Measurements from ENCODE around the gene PAPPA2. TPM values are rescaled to one million over a fixed set of nuclear protein-coding genes. Genes with fewer than 3 reads are reported as not detected.

The PAPPA2 gene
- total RNA-seq, 1 donor from 2014 or later = 2.4 TPM

- no peak for DNase-seq (ENCODE audit: low spot score)
These were observed 339.3 kb downstream of the PAPPA2 start for GRCh38 chr1:176802316-176802715.

DNA sequence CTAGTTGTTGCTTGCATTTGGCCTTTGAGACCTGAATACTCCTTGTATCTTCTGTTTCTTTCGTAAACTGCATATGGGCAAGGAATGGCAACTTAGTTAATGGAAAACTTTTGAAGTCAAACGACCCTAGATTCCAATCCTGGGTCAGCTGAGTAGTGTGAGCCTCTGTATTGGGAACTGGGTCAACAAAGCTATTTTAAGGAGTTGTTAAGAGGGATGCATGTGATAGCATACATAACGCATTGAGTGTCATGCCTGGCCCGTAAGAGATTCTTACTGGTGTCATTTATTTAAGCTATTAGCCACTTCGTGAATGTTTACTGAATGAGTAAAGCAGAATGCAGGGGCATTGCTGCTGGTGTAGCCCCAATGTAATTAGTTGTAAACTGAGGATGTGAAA, 340.1 kb downstream of the PAPPA2 start:
- DNase-seq (ENCODE audit: low spot score) = no peak

DNA sequence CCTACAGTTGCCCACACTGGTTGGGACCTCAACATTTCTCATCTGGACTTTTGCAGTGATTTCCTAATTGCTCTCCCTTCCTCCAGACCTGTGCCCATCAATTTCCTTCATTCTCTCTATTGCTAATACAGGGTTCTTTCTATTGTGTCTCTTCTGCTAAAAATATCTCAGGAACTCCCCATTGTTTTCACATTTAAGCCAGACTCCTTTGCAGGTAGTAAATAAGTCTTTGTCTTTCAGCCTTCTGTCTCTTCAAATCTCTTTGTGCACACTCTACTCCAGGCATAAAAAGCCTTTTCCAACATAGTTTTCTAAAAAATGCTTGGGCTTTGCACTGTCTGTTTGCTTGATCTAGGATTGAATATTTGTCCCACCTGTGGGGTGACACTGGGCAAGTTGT, 340.6 kb downstream of the PAPPA2 start:
- DNase-seq (ENCODE audit: low spot score) = no peak

DNA sequence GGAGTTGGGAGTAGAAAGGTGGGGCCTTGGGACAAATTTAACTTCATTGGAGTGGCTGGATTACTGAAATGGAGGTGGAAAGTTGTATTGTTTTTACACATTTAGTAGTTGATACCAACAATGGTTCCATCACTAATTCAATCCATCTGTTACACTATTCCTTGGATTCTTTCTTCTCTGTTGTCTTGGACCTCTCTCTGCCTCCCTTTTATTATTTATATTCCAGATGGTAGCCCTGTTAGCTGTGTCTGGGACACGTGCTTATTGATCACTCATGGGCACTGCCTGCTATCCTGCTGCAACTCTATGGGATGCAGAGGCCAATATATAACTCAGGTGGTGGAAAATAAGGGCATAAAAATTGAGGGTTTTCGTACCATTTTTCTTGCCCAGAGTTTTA, 346.3 kb downstream of the PAPPA2 start:
- DNase-seq (ENCODE audit: low spot score) = no peak

DNA sequence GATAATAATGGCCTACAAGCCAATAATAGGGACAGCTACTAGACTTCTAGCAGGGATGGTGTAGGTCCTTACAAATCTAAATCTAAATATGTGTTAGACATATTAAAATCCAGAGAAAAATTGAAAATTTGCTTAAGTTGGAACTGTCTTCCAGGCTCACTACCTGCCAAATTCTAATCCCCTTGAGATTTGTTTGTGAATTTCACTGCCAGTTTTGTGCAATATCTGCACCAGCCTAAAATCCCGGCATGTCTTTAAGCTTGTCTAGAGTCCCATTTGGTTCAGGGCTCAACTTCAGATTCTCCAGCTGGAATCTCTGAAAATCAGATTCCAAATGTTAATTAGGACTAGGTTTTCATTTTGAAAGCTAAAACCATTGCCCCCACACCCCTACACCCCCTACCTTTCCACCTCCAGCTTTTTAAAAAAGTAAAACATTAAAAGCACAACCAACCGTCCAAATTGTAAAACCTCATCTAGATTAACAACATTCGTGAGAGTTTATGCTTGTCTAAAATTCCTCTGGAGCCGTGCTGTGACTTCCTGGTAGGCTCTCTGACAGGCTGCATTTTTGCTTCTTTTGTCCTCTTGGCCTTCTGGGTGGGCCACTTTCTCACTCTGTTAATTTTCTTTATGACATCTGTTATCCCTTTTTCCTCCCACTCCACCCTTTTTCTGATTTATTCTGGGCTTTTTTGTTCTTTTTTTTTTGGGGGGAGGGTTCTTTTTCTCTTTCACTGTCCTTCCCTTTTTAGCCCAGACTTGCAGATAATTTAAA, 348.7 kb downstream of the PAPPA2 start:
- DNase-seq (ENCODE audit: low spot score) = no peak

DNA sequence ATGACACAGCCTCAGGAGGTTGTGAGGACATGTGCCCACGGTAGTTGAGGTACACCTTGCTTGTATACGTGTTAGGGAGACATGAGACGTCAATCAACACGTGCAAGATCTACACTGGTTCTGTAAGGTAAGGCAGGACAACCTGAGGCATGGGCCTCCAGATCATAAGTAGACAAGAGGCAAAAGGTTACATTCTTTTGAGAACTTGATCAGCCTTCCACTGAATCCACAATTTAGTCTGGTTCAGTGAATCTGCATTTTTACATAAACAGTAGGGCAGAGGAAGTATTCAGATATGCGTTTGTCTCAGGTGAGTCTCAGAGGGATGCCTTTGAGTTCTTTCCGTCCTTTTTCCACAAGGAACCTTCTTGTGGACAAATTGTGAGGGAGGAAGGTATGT, 352.6 kb downstream of the PAPPA2 start:
- DNase-seq (ENCODE audit: low spot score) = no peak

- DNase-seq (ENCODE audit: low spot score) = no peak
These were observed 353.3 kb downstream of the PAPPA2 start for GRCh38 chr1:176816232-176816631.

- no peak for DNase-seq (ENCODE audit: low spot score)
These were observed 357.5 kb downstream of the PAPPA2 start for GRCh38 chr1:176820391-176821031.

DNA sequence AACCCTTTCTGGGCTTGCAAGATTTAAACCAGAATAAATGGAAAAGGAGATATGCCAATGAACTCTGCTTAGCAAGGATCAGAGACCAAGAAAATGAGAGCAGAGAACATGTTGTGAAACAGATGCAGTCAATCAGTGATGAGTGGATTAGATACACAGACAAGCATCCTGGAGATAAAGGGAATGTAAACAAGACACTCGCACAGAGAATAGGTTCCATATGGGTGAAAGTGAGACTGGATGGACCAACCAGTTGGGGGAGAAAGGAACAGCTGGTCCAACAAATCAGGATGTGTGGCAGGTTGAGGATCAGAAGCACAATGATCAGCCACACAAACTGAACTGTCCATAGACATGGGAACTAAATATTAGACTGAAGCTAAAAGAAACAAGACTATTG, 363.3 kb downstream of the PAPPA2 start:
- no peak for DNase-seq (ENCODE audit: low spot score)

GRCh38 chr1:176829261-176829660, 366.3 kb downstream of the PAPPA2 start:
- no peak for DNase-seq (ENCODE audit: low spot score)

- no peak for DNase-seq (ENCODE audit: low spot score)
These were observed 368.2 kb downstream of the PAPPA2 start for GRCh38 chr1:176831150-176831549.

DNA sequence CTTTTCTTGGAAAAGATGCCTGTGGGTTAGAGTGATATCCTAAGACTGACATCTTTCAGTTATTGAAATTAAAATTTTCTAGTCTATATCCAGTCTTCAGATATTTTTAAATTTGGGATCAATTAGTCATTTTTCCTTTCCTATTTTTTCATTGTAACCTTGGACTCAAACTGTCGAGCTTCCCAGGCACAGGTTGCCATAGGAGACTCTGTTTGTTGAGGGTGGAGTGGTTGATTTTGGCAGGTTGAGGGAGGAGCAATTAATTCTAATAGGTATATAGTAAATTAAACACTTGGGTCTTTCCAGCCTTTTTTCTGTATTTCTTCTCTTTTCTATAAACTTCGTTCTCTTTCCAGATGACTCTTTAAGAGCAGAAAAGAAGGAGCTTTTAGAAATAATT, 374.7 kb downstream of the PAPPA2 start:
- no peak for DNase-seq (ENCODE audit: low spot score)

GRCh38 chr1:176838276-176838995, 375.5 kb downstream of the PAPPA2 start:
- no peak for DNase-seq (ENCODE audit: low spot score)

- DNase-seq (ENCODE audit: low spot score) = no peak
These were observed 376.2 kb downstream of the PAPPA2 start for GRCh38 chr1:176839216-176839615.

GRCh38 chr1:176841238-176841637, 378.3 kb downstream of the PAPPA2 start:
- DNase-seq (ENCODE audit: low spot score) = no peak

DNA sequence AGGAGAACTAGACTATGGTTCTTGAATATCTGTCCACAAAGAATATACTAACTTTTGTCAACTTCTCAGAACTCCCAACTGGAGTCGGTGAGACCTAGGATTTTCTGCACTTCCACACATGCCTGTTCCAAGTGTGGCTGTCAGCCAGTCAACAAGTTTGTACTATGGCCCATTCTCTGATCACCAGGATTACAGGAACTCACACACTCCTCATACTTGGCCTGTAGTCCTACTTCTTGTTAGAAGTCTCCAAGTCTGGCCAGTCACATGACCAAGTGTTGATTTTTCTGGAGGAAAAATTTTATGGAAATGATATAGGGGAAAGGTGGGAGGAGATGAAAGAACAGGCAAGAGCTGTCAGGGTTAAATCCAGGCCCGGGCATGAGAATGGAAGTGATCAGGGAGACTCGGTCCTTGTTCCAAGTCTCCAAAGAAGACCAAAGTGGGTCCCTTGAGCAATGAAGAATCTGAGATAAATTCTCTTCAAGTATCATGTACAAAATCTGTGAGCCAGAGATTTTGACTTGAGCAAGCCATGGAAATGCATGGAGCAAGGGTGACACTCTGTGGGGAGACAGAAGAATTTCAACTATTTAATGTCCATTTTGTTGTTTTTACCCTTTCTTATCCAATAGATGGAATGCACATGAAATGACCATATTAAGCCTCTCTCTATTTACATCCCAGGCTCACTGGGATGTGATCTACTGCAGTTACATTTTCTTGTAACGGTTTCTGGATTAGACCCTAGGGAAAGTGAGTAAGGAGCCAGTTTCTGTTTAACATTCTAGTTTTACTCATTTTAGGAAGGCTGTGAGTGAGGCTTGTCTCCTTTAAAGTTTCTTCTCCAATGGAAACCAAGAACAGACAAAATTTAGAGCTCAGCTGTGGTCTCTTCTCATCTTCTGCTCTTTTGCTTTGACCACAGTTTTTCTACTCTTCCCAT, 380.6 kb downstream of the PAPPA2 start:
- DNase-seq (ENCODE audit: low spot score) = peak; percentile 69

DNA sequence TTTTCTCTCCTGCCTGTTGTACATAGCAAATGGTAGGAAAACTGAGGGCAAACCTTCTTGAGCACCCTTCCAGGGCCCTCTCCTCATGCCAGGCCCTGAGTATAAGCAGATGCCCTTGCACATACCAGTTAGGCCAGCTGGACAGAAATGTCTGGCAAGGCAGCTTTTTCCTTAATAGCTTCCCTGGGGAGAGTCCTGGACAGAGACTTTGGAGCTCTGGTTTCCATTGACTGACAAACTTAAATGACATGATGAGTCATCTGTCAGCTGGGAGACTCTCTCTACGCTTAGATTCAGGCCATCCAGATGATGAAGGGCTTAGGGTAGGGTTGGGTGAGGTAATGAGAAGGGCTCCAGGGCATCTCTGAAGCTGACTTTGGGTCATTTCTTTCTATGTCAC, 384.1 kb downstream of the PAPPA2 start:
- peak; percentile 66 for DNase-seq (ENCODE audit: low spot score)

DNA sequence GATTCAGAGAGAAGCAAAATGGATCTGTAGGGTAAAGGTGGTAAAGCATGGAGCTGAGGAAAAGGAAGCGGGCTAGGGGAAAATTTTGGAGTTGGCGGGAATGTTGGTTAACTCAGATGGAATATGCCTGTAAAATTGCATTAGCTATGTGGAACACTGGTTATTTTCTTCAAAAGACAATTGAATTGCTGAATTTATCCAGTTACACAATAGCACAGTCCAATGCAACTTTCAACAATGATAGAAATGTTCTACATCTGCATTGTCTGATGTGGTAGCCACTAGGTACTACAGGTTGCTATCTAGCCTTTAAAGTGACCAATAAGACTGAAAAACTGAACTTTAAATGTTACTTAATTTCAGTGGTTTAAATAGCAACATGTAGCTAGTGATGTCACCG, 386.3 kb downstream of the PAPPA2 start:
- DNase-seq (ENCODE audit: low spot score) = no peak

DNA sequence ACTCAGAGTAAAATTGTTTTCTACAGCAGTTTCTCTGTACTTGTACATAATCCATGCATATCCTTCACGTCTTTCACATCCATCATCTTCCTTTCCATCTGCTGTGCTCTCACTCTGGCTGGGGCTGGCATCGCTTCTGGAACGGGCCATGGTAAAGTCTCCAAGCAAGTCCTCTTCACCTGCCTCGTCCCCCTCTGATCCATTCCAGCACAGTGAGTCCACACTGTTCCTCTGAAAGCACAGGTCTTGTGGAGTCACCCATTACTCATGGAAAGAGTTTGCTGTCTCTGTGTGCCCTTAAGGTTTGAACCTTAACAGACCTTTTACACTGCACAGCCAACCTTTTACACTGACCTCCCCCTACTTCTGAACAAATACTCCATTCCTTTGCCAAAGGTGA, 387.9 kb downstream of the PAPPA2 start:
- no peak for DNase-seq (ENCODE audit: low spot score)

- DNase-seq (ENCODE audit: low spot score) = no peak
These were observed 389.1 kb downstream of the PAPPA2 start for GRCh38 chr1:176852124-176852523.

DNA sequence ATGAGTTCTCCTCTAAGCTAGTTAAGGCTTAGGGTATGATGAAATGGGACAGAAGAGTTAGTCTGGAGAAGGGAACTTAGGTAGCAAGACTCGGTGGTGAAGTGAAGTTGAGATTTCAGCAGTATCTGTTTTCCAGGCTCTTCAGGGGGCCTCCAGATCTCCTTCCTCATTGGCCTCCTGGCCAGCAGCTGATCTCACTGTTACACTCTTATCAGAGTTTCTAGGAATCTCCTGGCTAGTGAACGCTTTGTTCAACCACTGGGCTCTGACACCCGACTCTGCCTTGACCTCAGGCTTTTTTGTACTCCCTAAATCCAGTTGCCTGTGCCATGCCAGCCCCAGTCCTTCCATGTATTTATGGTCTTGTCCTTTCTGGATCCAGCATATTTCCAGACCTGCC, 390.5 kb downstream of the PAPPA2 start:
- DNase-seq (ENCODE audit: low spot score) = no peak

DNA sequence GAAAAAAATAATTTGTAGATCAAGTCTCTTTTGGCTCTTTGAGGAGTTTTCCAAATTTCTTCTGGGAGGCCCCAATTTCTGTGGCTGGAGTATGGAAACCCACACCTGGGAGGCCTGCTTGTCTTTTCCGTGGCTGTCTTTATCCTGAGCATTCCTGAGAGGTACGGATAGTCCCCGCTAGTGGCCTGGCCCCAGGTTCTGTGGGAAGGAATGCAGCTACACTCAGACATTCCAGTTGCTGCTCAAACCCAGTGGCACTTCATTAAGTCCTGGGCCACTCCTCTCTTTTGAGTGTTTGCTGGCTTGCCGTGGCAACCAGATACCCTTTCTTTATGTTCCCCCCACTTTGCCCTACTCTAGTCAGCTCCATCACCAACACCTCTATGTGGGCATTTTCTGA, 391.1 kb downstream of the PAPPA2 start:
- DNase-seq (ENCODE audit: low spot score) = no peak

Measured in umbilical cord (tissue), 2 donors.